ENCODE data around the gene NFIA. TPM values are rescaled to one million over a fixed set of nuclear protein-coding genes. Genes with fewer than 3 reads are reported as not detected.

Gene NFIA
- total RNA-seq, 3 donors from 2014 or later, result 2.7 to 6.9 (median 5.8) TPM

DNA sequence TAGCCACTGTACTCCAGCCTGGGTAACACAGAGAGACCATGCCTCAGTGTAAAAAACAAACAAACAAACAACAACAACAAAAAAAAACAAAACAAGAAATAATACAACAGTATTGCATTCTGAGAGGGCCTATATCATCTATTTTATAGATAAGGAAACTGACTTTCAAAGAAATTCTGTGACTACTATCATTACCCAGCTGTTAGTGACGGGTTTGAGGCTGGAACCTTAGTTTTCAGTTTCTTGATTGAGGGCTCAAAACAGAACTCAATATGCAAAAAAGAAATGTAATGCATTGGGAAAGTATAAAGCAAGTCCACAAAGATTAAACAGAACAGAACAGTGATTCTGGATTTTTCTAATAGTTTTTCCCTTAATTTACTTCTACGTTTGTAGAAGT is 149.4 kb downstream of the NFIA start:
- no peak for ATAC-seq
- no peaks in the 10 kb centered on the region for H3K36me3 Mint-ChIP-seq (ENCODE audit: insufficient read depth)
- no peaks in the 10 kb centered on the region for H3K27me3 Mint-ChIP-seq (ENCODE audit: low read depth)

DNA sequence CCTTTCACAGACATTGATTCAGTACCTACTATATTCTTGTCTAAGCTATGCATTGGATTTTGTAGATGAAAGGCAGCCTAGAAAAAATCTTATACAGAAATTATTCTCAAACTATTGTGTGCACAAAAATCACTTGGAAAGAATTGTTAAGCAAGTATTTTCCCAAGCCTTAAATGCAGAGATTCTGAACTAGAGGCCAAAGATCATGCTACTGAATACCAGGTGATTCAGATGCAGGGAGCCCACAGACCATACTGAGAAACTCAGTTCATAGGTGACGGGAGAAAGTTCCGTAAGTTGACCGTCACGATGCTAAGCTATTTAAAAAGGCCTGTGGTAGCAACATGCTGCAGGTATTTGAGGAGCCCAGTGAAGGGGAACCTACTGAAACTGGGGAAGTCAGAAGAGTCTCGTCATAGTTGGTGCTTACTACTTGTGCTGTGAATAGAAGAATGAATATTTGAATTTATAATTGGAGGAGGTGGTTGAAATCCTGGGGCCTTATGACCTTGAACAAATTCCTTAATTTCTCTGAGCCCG is 150.8 kb downstream of the NFIA start:
- H3K36me3 Mint-ChIP-seq (ENCODE audit: insufficient read depth), result no peaks in the 10 kb centered on the region
- no peak for DNase-seq
- no peaks in the 10 kb centered on the region for H3K9me3 Mint-ChIP-seq
- H3K4me3 Mint-ChIP-seq, result no peak overlapping the region
- H3K27me3 Mint-ChIP-seq (ENCODE audit: low read depth), result no peaks in the 10 kb centered on the region
- no peaks in the 10 kb centered on the region for H3K4me1 Mint-ChIP-seq (ENCODE audit: low read depth)
- no peak for ATAC-seq

More for the DNA sequence above, 149.4 kb downstream of the NFIA start:
- H3K4me1 Mint-ChIP-seq (ENCODE audit: low read depth), result no peaks in the 10 kb centered on the region
- no peak overlapping the region for H3K4me3 Mint-ChIP-seq
- DNase-seq, result no peak
- no peaks in the 10 kb centered on the region for H3K9me3 Mint-ChIP-seq

DNA sequence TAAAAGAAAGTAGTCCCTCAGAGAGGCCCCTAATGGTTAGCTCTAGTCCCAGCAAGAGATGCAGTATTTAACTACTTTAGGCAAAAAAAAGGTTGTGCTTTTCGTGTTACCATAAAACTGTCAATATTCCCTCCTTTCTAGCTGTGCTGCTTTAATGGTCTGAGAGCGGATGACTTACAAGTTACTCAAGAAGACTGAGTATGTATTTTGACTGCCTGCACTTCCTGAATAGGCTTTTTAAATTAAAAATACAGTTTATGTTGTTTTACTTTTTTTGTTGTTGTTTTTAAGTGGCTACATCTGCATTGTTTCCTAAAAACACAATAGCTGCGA is 152.2 kb downstream of the NFIA start:
- Mint-ChIP-seq H3K9me3 (no peaks in the 10 kb centered on the region), H3K4me3 (no peak overlapping the region), H3K4me1 (ENCODE audit: low read depth) (no peaks in the 10 kb centered on the region), H3K27me3 (ENCODE audit: low read depth) (no peaks in the 10 kb centered on the region), H3K36me3 (ENCODE audit: insufficient read depth) (no peaks in the 10 kb centered on the region)
- ATAC-seq (no peak), DNase-seq (no peak)

DNA sequence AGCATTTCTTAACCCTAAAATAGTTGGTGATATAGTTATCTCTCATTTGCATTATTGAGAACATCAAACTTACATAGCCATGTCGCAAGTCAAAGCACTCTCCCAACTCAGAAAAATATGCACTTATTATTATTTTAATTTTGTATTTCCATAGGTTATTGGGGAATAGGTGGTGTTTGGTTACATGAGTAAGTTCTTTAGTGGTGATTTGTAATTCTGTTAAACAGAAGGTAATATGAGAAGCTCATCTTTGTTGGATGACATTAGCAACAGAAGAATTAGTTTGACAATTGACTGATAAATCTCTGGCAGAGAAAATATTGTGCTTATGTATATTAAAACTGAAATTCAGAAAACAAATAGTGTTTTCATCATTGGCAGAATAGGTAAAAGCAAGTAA is 154.8 kb downstream of the NFIA start:
- Mint-ChIP-seq H3K4me1 (ENCODE audit: low read depth) (no peaks in the 10 kb centered on the region), H3K4me3 (no peak overlapping the region), H3K27me3 (ENCODE audit: low read depth) (peaks cover 2% of the 10 kb centered on the region), H3K36me3 (ENCODE audit: insufficient read depth) (no peaks in the 10 kb centered on the region), H3K9me3 (no peaks in the 10 kb centered on the region)
- DNase-seq (no peak), ATAC-seq (no peak)

DNA sequence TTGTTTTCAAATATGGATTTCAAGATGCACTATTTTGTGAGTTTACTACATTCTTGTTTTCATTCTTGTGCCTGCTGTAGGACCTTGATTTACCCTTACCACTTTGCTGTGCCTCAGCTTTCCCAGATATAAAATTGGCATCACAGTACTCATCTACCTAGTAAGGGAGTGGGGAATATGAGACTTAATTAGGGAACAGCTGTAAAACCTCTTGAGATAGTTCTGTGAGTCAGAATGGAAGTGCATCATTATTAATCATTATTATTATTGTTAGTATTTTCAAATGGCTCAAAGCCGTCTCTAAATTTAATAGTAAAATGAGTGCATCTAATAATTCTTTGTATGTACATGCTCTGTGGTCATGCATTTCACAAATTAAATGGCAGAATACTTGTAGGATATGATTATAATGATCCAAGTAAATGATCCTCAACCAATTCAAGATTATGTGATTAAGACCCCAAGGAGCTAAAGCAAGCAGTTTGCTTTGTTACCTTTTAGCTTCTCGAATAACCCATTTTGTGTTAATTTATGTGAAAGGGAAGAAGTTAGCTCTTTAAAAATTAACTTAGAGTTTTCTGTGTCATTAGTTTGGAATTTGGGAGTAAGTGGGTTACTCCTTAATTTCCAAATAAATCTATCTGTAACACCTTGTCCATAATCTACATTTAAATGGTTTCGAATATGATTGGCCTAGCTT is 155.4 kb downstream of the NFIA start:
- ATAC-seq, result no peak
- no peaks in the 10 kb centered on the region for H3K4me1 Mint-ChIP-seq (ENCODE audit: low read depth)
- H3K36me3 Mint-ChIP-seq (ENCODE audit: insufficient read depth), result no peaks in the 10 kb centered on the region
- no peak overlapping the region for H3K4me3 Mint-ChIP-seq
- no peaks in the 10 kb centered on the region for H3K9me3 Mint-ChIP-seq
- peaks cover 2% of the 10 kb centered on the region for H3K27me3 Mint-ChIP-seq (ENCODE audit: low read depth)
- DNase-seq, result no peak

DNA sequence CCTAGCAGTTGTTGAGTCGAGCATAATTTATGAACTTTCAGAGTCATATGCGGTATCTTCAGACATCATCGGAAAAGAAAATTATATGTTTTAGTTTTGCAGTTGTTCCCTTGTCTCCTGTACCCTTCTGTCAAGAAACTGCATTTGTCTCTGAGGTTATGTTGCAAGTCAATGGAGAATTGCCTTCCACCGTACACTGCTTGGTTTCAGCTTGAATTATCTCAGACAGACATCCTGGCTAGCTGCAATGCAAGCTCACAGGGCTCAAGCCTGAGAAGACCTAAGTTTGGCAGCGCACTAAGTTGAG is 156.0 kb downstream of the NFIA start:
- no peaks in the 10 kb centered on the region for H3K4me1 Mint-ChIP-seq (ENCODE audit: low read depth)
- ATAC-seq, result no peak
- H3K4me3 Mint-ChIP-seq, result no peak overlapping the region
- no peaks in the 10 kb centered on the region for H3K36me3 Mint-ChIP-seq (ENCODE audit: insufficient read depth)
- no peak for DNase-seq
- peaks cover 2% of the 10 kb centered on the region for H3K27me3 Mint-ChIP-seq (ENCODE audit: low read depth)
- no peaks in the 10 kb centered on the region for H3K9me3 Mint-ChIP-seq

DNA sequence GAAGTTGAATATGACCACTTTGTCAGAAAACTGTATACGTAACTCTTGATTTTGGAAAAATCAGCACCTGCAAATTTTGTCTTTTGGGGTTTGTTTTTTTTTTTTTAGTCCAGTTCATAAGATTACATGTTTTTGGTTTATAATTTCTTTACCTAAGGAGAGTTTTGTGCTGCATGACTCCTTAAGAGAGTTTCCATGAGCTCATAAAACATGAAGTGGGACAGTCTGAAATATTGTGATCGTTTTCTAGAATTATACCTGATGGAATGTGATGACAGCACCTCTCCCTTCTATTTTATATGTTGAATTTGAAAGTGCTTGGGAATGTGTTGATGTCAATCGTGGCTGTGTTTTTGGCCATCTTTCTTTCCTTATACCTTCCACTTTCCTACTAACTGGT is 158.5 kb downstream of the NFIA start:
- Mint-ChIP-seq H3K9me3 (no peaks in the 10 kb centered on the region), H3K36me3 (ENCODE audit: insufficient read depth) (no peaks in the 10 kb centered on the region), H3K4me1 (ENCODE audit: low read depth) (no peaks in the 10 kb centered on the region), H3K4me3 (no peak overlapping the region), H3K27me3 (ENCODE audit: low read depth) (peaks cover 2% of the 10 kb centered on the region)
- ATAC-seq (no peak), DNase-seq (no peak)

DNA sequence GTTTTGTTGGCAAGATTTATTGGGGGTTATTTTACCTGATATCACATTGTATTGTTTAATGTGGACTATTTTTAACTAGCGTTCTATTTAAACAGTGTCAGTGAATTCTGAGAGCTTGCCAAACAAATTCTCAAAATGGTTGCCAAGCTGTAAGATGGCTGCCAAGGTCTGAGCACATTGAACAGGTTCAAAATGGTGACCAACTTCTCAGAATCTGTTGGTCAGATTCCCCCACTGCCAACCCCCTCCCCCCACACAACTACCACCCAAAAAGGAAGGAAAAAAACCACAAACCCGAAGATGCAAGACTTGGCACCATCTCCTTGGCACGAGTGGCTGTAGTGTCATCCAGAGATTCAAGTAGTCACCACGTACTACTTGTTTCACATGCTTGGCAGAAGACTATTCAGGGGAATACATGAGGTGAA is 159.1 kb downstream of the NFIA start:
- DNase-seq (no peak), ATAC-seq (no peak)
- Mint-ChIP-seq H3K27me3 (ENCODE audit: low read depth) (peaks cover 2% of the 10 kb centered on the region), H3K4me3 (no peak overlapping the region), H3K4me1 (ENCODE audit: low read depth) (no peaks in the 10 kb centered on the region), H3K36me3 (ENCODE audit: insufficient read depth) (no peaks in the 10 kb centered on the region), H3K9me3 (no peaks in the 10 kb centered on the region)

DNA sequence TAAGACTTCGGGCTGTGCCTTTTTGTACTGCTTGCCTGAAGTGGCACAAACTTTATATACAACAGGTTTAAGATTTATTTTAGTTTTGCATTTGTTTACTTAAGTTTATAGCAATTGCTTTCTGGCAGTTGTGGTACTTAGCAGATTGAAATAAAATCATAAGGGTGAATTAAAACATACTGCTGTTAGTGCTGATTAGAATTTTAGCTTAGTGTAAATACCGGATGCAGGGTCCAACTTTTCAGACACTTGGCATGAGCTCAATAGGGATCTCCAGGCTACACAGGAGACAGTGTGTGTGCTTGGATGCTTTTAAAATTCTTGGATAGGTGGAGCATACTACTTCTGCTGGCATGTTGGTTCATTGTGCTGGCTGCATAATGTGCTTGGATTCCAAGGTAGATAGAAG is 159.6 kb downstream of the NFIA start:
- no peak overlapping the region for H3K4me3 Mint-ChIP-seq
- peaks cover 2% of the 10 kb centered on the region for H3K27me3 Mint-ChIP-seq (ENCODE audit: low read depth)

DNA sequence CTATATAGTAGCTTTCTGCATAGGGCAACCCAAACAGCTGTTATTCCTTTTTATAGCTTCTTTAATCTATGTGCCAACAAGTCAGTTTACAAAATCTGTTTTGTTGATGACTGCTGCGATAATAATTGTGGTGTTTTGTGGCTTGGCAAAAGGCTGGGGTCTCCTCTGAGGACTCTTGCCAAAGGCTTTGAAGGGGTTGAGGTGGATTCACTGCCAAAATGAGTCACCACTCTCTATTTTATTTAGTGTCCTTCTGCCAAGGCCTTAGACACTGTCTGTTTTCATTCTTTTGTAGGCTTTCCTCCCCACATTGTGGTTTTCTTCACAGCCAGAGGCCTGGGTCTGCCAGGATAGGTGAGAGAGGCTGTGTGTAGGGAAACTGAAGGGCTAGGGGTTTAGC is 161.8 kb downstream of the NFIA start:
- Mint-ChIP-seq H3K4me3 (no peak overlapping the region), H3K27me3 (ENCODE audit: low read depth) (peaks cover 2% of the 10 kb centered on the region), H3K36me3 (ENCODE audit: insufficient read depth) (no peaks in the 10 kb centered on the region), H3K9me3 (no peaks in the 10 kb centered on the region), H3K4me1 (ENCODE audit: low read depth) (no peaks in the 10 kb centered on the region)
- DNase-seq (no peak), ATAC-seq (no peak)

More for the DNA sequence above, 159.6 kb downstream of the NFIA start:
- ATAC-seq (no peak), DNase-seq (no peak)
- Mint-ChIP-seq H3K4me1 (ENCODE audit: low read depth) (no peaks in the 10 kb centered on the region), H3K9me3 (no peaks in the 10 kb centered on the region), H3K36me3 (ENCODE audit: insufficient read depth) (no peaks in the 10 kb centered on the region)

DNA sequence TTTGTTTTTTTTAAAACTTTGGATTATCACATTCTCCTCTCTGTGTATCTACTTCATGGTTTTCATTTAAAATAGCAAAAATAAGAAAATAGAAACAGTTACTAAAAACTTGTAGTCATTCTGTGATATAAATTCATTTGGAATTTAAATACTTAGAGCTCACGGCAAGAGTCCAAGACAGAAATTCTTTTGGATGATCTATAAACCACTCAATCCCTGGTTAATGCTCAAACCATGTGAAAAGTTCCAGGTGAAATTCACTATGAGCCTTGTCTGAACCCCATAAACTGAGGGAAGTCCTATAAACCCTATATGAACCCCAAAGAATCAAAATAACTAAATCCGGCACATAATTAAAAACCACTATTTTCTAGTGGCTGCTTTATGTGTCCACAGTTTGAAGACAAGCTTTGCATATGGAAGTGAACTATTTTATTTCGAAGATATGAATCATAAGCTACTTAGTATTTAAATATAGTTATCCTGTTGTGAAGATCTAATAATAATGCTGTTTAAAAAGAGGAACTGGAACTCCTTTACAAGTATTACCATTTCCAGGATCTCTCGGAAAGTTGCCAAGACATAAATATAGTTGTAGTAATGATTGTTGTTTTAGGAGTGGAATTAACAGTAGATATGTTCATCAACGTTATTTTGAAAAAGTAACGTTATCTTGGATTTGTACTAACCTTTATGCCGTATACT is 163.5 kb downstream of the NFIA start:
- Mint-ChIP-seq H3K36me3 (ENCODE audit: insufficient read depth) (no peaks in the 10 kb centered on the region), H3K27me3 (ENCODE audit: low read depth) (no peaks in the 10 kb centered on the region), H3K9me3 (no peaks in the 10 kb centered on the region), H3K4me3 (no peak overlapping the region), H3K4me1 (ENCODE audit: low read depth) (no peaks in the 10 kb centered on the region)
- DNase-seq (no peak), ATAC-seq (no peak)

DNA sequence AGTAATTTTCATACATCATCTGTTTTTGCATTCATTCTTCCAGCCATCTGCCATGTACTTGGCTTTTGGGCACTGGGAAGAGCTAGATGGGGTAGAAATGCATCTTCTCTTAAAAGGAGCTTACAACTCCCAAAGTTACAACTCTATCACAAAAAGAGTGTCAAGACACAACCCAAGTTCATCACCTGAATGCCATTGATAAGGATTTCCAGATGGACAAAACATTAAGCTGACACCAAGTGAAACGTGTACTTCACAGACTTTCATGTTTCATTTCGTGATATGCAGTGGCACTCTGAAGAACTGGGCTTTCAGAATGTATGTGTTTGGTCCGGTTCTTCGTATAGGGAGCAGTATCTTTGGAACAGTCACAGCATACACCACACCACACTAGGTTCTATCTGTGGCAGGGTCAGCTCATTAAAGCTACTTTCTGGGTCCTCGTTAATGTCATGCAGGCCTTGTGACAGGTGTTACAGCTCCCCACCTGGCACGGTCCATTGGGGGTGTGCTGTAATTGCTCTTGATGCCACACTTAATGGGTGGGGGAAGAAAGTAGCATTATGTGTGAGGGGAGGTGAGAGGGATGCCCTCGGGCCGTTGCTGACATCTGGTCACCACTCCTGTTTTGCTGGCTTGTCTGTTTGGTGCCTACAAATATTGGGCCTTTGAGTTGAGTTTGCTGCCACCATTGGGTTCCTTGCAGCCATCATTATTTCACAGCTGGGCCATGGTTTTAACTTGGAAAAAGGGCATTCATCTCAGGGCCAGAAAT is 164.9 kb downstream of the NFIA start:
- no peak for DNase-seq
- ATAC-seq, result no peak
- no peaks in the 10 kb centered on the region for H3K36me3 Mint-ChIP-seq (ENCODE audit: insufficient read depth)
- H3K9me3 Mint-ChIP-seq, result no peaks in the 10 kb centered on the region
- no peaks in the 10 kb centered on the region for H3K27me3 Mint-ChIP-seq (ENCODE audit: low read depth)
- no peaks in the 10 kb centered on the region for H3K4me1 Mint-ChIP-seq (ENCODE audit: low read depth)
- H3K4me3 Mint-ChIP-seq, result no peak overlapping the region

DNA sequence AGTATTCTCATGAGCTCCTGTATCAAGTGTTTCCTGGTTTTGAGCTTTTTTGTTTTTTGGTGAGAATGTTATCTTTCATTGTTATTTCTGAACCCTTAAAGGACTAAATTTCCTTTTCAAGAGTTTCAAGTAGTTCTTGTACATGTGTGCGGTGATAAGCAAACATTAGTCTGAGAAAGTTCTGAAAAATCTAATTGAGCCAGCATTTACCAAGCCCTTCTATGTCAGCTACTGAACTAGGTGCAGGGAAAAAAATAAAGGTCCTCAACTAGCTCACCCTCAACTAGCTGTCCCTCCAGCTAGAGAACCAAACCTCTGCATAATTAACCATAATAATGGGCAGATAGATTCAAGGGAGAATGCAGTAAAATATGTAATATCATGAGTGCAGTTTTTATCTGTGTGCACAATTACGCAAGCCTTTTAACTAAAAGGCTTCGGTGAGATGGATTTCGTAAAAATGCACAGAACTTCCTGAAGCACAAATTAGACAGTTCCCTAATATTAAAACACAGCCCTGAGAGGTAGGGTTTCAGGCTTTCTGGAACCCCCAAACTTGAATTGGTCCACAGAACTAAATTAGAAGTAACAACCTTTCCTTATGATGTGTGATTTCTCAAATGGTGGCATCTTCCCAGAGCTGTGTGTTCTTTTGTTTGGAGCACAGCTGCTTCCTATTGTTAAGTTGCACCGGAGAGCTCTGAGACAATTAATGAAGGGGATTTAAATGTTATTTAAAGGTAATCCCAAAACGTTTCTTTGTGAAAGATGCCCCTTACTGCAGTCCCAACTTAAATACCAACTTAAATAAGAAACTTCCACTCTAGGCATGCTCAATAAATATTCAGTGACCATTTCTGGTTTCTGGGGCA is 165.8 kb downstream of the NFIA start:
- no peak for ATAC-seq

DNA sequence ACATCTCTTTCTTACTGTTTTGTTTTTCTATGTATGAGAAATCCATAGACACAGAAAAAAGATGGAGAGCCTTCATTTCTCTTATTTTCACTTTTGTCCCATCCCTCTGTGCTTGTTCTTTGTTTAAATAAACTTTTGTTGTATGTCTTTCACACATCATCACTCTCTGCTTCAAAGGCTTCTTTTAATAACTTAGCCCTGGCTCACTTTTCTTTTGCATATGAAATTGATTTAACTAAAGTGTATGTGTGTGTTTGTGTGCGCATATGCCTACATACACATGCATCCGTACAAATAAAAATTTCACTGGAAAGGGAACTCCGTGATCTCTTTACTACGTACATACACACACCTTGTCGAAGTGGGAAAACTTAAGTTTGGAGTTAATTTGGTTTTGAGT is 168.6 kb downstream of the NFIA start:
- DNase-seq (no peak), ATAC-seq (no peak)
- Mint-ChIP-seq H3K27me3 (ENCODE audit: low read depth) (no peaks in the 10 kb centered on the region), H3K9me3 (no peaks in the 10 kb centered on the region), H3K36me3 (ENCODE audit: insufficient read depth) (no peaks in the 10 kb centered on the region), H3K4me3 (no peak overlapping the region), H3K4me1 (ENCODE audit: low read depth) (peaks cover 13% of the 10 kb centered on the region)

More for the DNA sequence above, 165.8 kb downstream of the NFIA start:
- Mint-ChIP-seq H3K36me3 (ENCODE audit: insufficient read depth) (no peaks in the 10 kb centered on the region), H3K9me3 (no peaks in the 10 kb centered on the region), H3K27me3 (ENCODE audit: low read depth) (no peaks in the 10 kb centered on the region), H3K4me1 (ENCODE audit: low read depth) (no peaks in the 10 kb centered on the region), H3K4me3 (no peak overlapping the region)
- no peak for DNase-seq

All from activated T-cell treated with anti-CD3 and anti-CD28 coated beads, Interleukin-2, amount 50 U/mL, for 4 hours (primary cell).